ENCODE measurements around the gene APOBEC3A.

APOBEC3A gene

GRCh38 chr22:38938221-38938620 is 19.2 kb upstream of the APOBEC3A start:
- WGBS (ENCODE audit: extremely low coverage, insufficient coverage, insufficient read length) = no CpG with 5 or more reads among the region's 11 CpGs
- Histone ChIP-seq H4K12ac (ENCODE audit: low read depth, low read length) (no peak overlapping the region), H3K23ac (ENCODE audit: low read length) (no peak overlapping the region), H3K4me2 (ENCODE audit: low read length) (no peak overlapping the region), H3K36me3 (ENCODE audit: control insufficient read depth in 1 of 2, insufficient read depth in 2 of 2, low read length in 2 of 2) (no peaks in the 10 kb centered on the region), H3K4me1 (ENCODE audit: control insufficient read depth in 1 of 2, insufficient read depth in 2 of 2, low read length in 2 of 2) (no peaks in the 10 kb centered on the region), H3K18ac (ENCODE audit: low read length) (no peak overlapping the region), H2BK12ac (ENCODE audit: low read length) (no peak overlapping the region), H4K8ac (ENCODE audit: low read depth, low read length) (no peak overlapping the region), H3K27me3 (ENCODE audit: insufficient read depth, low read length) (no peaks in the 10 kb centered on the region), H3K27ac (ENCODE audit: low read depth, low read length) (no peak overlapping the region), H2AK5ac (ENCODE audit: low read length) (no peak overlapping the region), H3K9me3 (ENCODE audit: insufficient read depth, low read depth, low read length) (peaks cover 4% of the 10 kb centered on the region), H3K79me2 (ENCODE audit: control insufficient read depth, insufficient read depth, low read length, poor library complexity) (no peaks in the 10 kb centered on the region), H3K4ac (ENCODE audit: low read depth, low read length) (no peak overlapping the region), H3K14ac (ENCODE audit: low read length) (no peak overlapping the region), H4K91ac (ENCODE audit: low read depth, low read length) (no peak overlapping the region), H3K9ac (ENCODE audit: low read length) (no peak overlapping the region), H2BK5ac (ENCODE audit: low read depth, low read length, poor library complexity) (no peak overlapping the region), H3K79me1 (ENCODE audit: low read length) (no peaks in the 10 kb centered on the region), H3K4me3 (ENCODE audit: low read depth, low read length) (no peak overlapping the region), H2AFZ (ENCODE audit: insufficient read depth, low read length, poor library complexity) (no peak overlapping the region), H2BK120ac (ENCODE audit: insufficient read depth, low read length, poor library complexity) (no peak overlapping the region)
- no peak for DNase-seq

GRCh38 chr22:38938925-38939324 is 18.5 kb upstream of the APOBEC3A start:
- Histone ChIP-seq H3K9me3 (ENCODE audit: insufficient read depth, low read depth, low read length) (peaks cover 4% of the 10 kb centered on the region), H3K4ac (ENCODE audit: low read depth, low read length) (no peak overlapping the region), H2BK5ac (ENCODE audit: low read depth, low read length, poor library complexity) (no peak overlapping the region), H2BK12ac (ENCODE audit: low read length) (no peak overlapping the region), H3K79me2 (ENCODE audit: control insufficient read depth, insufficient read depth, low read length, poor library complexity) (no peaks in the 10 kb centered on the region), H2AK5ac (ENCODE audit: low read length) (no peak overlapping the region), H3K4me3 (ENCODE audit: low read depth, low read length) (no peak overlapping the region), H3K27me3 (ENCODE audit: insufficient read depth, low read length) (no peaks in the 10 kb centered on the region), H3K36me3 (ENCODE audit: control insufficient read depth in 1 of 2, insufficient read depth in 2 of 2, low read length in 2 of 2) (no peaks in the 10 kb centered on the region), H3K27ac (ENCODE audit: low read depth, low read length) (no peak overlapping the region), H3K18ac (ENCODE audit: low read length) (no peak overlapping the region), H3K4me2 (ENCODE audit: low read length) (no peak overlapping the region), H4K91ac (ENCODE audit: low read depth, low read length) (no peak overlapping the region), H3K79me1 (ENCODE audit: low read length) (no peaks in the 10 kb centered on the region), H2AFZ (ENCODE audit: insufficient read depth, low read length, poor library complexity) (no peak overlapping the region), H2BK120ac (ENCODE audit: insufficient read depth, low read length, poor library complexity) (no peak overlapping the region), H3K9ac (ENCODE audit: low read length) (no peak overlapping the region), H4K12ac (ENCODE audit: low read depth, low read length) (no peak overlapping the region), H4K8ac (ENCODE audit: low read depth, low read length) (no peak overlapping the region), H3K23ac (ENCODE audit: low read length) (no peak overlapping the region), H3K4me1 (ENCODE audit: control insufficient read depth in 1 of 2, insufficient read depth in 2 of 2, low read length in 2 of 2) (no peaks in the 10 kb centered on the region), H3K14ac (ENCODE audit: low read length) (no peak overlapping the region)
- WGBS (ENCODE audit: extremely low coverage, insufficient coverage, insufficient read length) = no CpG with 5 or more reads among the region's 7 CpGs
- DNase-seq = no peak

GRCh38 chr22:38940811-38941384 is 16.5 kb upstream of the APOBEC3A start:
- H3K14ac ChIP-seq (ENCODE audit: low read length) = no peak overlapping the region
- no peak overlapping the region for H3K4ac ChIP-seq (ENCODE audit: low read depth, low read length)
- H2BK12ac ChIP-seq (ENCODE audit: low read length) = no peak overlapping the region
- H3K27ac ChIP-seq (ENCODE audit: low read depth, low read length) = no peak overlapping the region
- DNase-seq = no peak
- H2BK120ac ChIP-seq (ENCODE audit: insufficient read depth, low read length, poor library complexity) = no peak overlapping the region
- no peak overlapping the region for H3K4me2 ChIP-seq (ENCODE audit: low read length)
- no peaks in the 10 kb centered on the region for H3K36me3 ChIP-seq (ENCODE audit: control insufficient read depth in 1 of 2, insufficient read depth in 2 of 2, low read length in 2 of 2)
- H3K9ac ChIP-seq (ENCODE audit: low read length) = no peak overlapping the region
- H3K9me3 ChIP-seq (ENCODE audit: insufficient read depth, low read depth, low read length) = peaks cover 4% of the 10 kb centered on the region
- H3K4me1 ChIP-seq (ENCODE audit: control insufficient read depth in 1 of 2, insufficient read depth in 2 of 2, low read length in 2 of 2) = no peaks in the 10 kb centered on the region
- no peak overlapping the region for H3K4me3 ChIP-seq (ENCODE audit: low read depth, low read length)
- no peak overlapping the region for H2AFZ ChIP-seq (ENCODE audit: insufficient read depth, low read length, poor library complexity)
- H2AK5ac ChIP-seq (ENCODE audit: low read length) = no peak overlapping the region
- no peak overlapping the region for H4K8ac ChIP-seq (ENCODE audit: low read depth, low read length)
- no CpG with 5 or more reads among the region's 6 CpGs for WGBS (ENCODE audit: extremely low coverage, insufficient coverage, insufficient read length)
- H4K12ac ChIP-seq (ENCODE audit: low read depth, low read length) = no peak overlapping the region
- H4K91ac ChIP-seq (ENCODE audit: low read depth, low read length) = no peak overlapping the region
- no peak overlapping the region for H3K23ac ChIP-seq (ENCODE audit: low read length)
- H3K27me3 ChIP-seq (ENCODE audit: insufficient read depth, low read length) = no peaks in the 10 kb centered on the region
- H2BK5ac ChIP-seq (ENCODE audit: low read depth, low read length, poor library complexity) = no peak overlapping the region
- no peak overlapping the region for H3K18ac ChIP-seq (ENCODE audit: low read length)
- no peaks in the 10 kb centered on the region for H3K79me1 ChIP-seq (ENCODE audit: low read length)
- no peaks in the 10 kb centered on the region for H3K79me2 ChIP-seq (ENCODE audit: control insufficient read depth, insufficient read depth, low read length, poor library complexity)

GRCh38 chr22:38941488-38941987 is 15.9 kb upstream of the APOBEC3A start:
- H3K79me1 ChIP-seq (ENCODE audit: low read length) = no peaks in the 10 kb centered on the region
- H4K12ac ChIP-seq (ENCODE audit: low read depth, low read length) = no peak overlapping the region
- no peak overlapping the region for H2BK12ac ChIP-seq (ENCODE audit: low read length)
- no peak overlapping the region for H3K4ac ChIP-seq (ENCODE audit: low read depth, low read length)
- no CpG with 5 or more reads among the region's 13 CpGs for WGBS (ENCODE audit: extremely low coverage, insufficient coverage, insufficient read length)
- H3K36me3 ChIP-seq (ENCODE audit: control insufficient read depth in 1 of 2, insufficient read depth in 2 of 2, low read length in 2 of 2) = no peaks in the 10 kb centered on the region
- no peaks in the 10 kb centered on the region for H3K79me2 ChIP-seq (ENCODE audit: control insufficient read depth, insufficient read depth, low read length, poor library complexity)
- H3K27ac ChIP-seq (ENCODE audit: low read depth, low read length) = no peak overlapping the region
- H3K9me3 ChIP-seq (ENCODE audit: insufficient read depth, low read depth, low read length) = peaks cover 4% of the 10 kb centered on the region
- no peak overlapping the region for H3K4me3 ChIP-seq (ENCODE audit: low read depth, low read length)
- peak; percentile 32 to 44 for DNase-seq
- H3K27me3 ChIP-seq (ENCODE audit: insufficient read depth, low read length) = no peaks in the 10 kb centered on the region
- no peak overlapping the region for H3K4me2 ChIP-seq (ENCODE audit: low read length)
- no peak overlapping the region for H3K18ac ChIP-seq (ENCODE audit: low read length)
- no peak overlapping the region for H2AFZ ChIP-seq (ENCODE audit: insufficient read depth, low read length, poor library complexity)
- H3K9ac ChIP-seq (ENCODE audit: low read length) = no peak overlapping the region
- no peak overlapping the region for H3K23ac ChIP-seq (ENCODE audit: low read length)
- H2AK5ac ChIP-seq (ENCODE audit: low read length) = no peak overlapping the region
- H4K91ac ChIP-seq (ENCODE audit: low read depth, low read length) = no peak overlapping the region
- H3K14ac ChIP-seq (ENCODE audit: low read length) = no peak overlapping the region
- no peak overlapping the region for H2BK5ac ChIP-seq (ENCODE audit: low read depth, low read length, poor library complexity)
- H3K4me1 ChIP-seq (ENCODE audit: control insufficient read depth in 1 of 2, insufficient read depth in 2 of 2, low read length in 2 of 2) = no peaks in the 10 kb centered on the region
- no peak overlapping the region for H4K8ac ChIP-seq (ENCODE audit: low read depth, low read length)
- H2BK120ac ChIP-seq (ENCODE audit: insufficient read depth, low read length, poor library complexity) = no peak overlapping the region

Data from trophoblast cell (in vitro differentiated cells and primary cell).